GM12891 (cell line): ENCODE measurements around the gene TXNDC16.

Source experiments
- PAX5 ChIP-seq: IDR thresholded peaks from 2 replicates; pipeline ENCODE4 v1.6.1; 2011; ENCODE audit warnings: low read length, moderate library complexity, mild to moderate bottlenecking; ENCODE audit not compliant: insufficient read depth, severe bottlenecking
- POLR2A ChIP-seq: IDR thresholded peaks from 2 replicates; pipeline ENCODE4 v1.6.1; 2011; ENCODE audit warnings: low read depth, low read length, control low read depth
- POLR2AphosphoS5 ChIP-seq: IDR thresholded peaks from 2 replicates; pipeline ENCODE4 v1.6.1; 2011; ENCODE audit warnings: low read depth, low read length, control low read depth
- SPI1 ChIP-seq: IDR thresholded peaks from 2 replicates; pipeline ENCODE4 v1.6.1; 2011; ENCODE audit warnings: low read depth, low read length, control low read depth
- TAF1 ChIP-seq: IDR thresholded peaks from 2 replicates; pipeline ENCODE4 v1.6.1; 2011; ENCODE audit warnings: low read depth, low read length, control low read depth

GRCh38 chr14:52485350-52485960, 66.8 kb downstream of the TXNDC16 start:
- TF ChIP-seq POLR2A = no peak
- no peak for TF ChIP-seq POLR2AphosphoS5
- TF ChIP-seq SPI1 = no peak
- no peak for TF ChIP-seq TAF1
- TF ChIP-seq PAX5 = no peak
